Coronary artery (tissue), 2 donors: Measurements from ENCODE around the gene CFHR4.
"Not testable (repeated sequence)": the region's sequence is repeated elsewhere in the genome, so short reads cannot be mapped to it uniquely, and the experiment has no call there.

Experiments
- DNase-seq: peaks from one replicate; pipeline ENCODE4 v3.0.0-alpha.2; 2017; ENCODE audit warnings: low spot score
- H3K27ac ChIP-seq, 2 donors: fragments of 200-600 bp; sonication (generic); one replicate each; pipeline ENCODE4 v1.5.1; 2016 to 2019
- H3K4me3 ChIP-seq: fragments of 200-600 bp; sonication (generic); 2 replicates; pipeline ENCODE4 v1.5.1; 2016; ENCODE audit warnings: mild to moderate bottlenecking, moderate library complexity
- CTCF ChIP-seq: fragments of 200-600 bp; sonication (generic); IDR thresholded peaks from one replicate; pipeline ENCODE4 v1.5.1; 2019; ENCODE audit warnings: antibody characterized with exemption

CFHR4 gene

GRCh38 chr1:196866974-196867373 is 20.9 kb upstream of the CFHR4 start:
- no peak overlapping the region for H3K4me3 ChIP-seq
- no peak for DNase-seq
- no peak for TF ChIP-seq CTCF
- no peak overlapping the region for H3K27ac ChIP-seq

GRCh38 chr1:196873385-196873784 is 14.5 kb upstream of the CFHR4 start:
- no peak for TF ChIP-seq CTCF
- H3K27ac ChIP-seq: no peak overlapping the region
- no peak overlapping the region for H3K4me3 ChIP-seq
- no peak for DNase-seq

- no peak overlapping the region for H3K27ac ChIP-seq
- no peak for TF ChIP-seq CTCF
- no peak overlapping the region for H3K4me3 ChIP-seq
- no peak for DNase-seq
These were observed 11.9 kb upstream of the CFHR4 start for GRCh38 chr1:196875935-196876334.

DNA sequence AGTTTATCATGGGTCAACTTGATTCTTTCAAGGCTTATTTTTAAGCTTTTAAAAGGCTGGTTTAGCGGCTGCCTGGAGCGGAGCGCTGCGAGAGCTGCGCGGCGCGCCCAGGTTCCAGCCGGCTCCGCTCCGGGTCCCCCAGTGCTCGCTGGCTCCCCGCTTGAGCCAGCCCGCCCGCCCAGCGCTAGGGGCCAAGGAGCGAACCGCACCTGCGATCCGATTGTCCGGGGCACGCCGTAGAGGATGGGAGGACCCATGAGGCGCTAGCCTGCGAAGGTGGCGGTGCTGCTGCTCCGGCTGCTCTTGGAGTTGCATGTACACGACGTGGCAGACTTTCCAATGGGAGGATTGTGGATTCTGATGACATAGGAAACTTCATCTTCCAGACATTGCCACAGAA is 9.9 kb upstream of the CFHR4 start:
- Histone ChIP-seq H3K27ac (no peak overlapping the region), H3K4me3 (peak overlapping the region; percentile 40)
- TF ChIP-seq CTCF: no peak
- DNase-seq: no peak

- H3K27ac ChIP-seq, H3K4me3 ChIP-seq, DNase-seq: not testable (repeated sequence)
These were observed 1.3 kb upstream of the CFHR4 start for GRCh38 chr1:196886560-196886959.

GRCh38 chr1:196890668-196891067 is 2.8 kb downstream of the CFHR4 start:
- no peak for TF ChIP-seq CTCF
- Histone ChIP-seq H3K4me3 (no peak overlapping the region), H3K27ac (no peak overlapping the region)
- no peak for DNase-seq

- no peak for TF ChIP-seq CTCF
- Histone ChIP-seq H3K27ac (no peak overlapping the region), H3K4me3 (no peak overlapping the region)
- no peak for DNase-seq
These were observed 3.4 kb downstream of the CFHR4 start for GRCh38 chr1:196891251-196891650.

DNA sequence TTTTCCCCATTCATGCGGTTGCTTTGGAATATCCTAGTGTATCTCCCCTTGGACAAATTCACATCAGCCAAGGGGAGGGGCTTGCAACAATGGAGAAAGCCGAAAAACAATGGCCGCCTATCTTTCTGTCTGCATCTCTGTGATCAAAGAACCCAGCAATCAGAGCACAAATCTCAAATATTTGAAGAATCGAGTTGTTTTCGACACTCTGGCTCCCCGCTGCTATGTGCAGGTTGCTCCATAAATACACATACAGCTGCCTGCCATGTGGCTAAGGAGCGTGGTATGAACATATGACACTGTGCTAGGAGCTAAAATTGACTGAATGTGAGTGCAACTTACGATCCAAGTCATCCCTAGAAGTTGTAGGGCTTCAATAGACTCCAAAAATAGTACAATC is 8.5 kb downstream of the CFHR4 start:
- no peak for TF ChIP-seq CTCF
- DNase-seq: no peak
- Histone ChIP-seq H3K27ac (no peak overlapping the region), H3K4me3 (no peak overlapping the region)
